Lower leg skin (tissue), 4 donors: ENCODE data around the gene RASA3. TPM values are rescaled to one million over a fixed set of nuclear protein-coding genes. Genes with fewer than 3 reads are reported as not detected.

Experiments used
- DNase-seq, 2 donors: peaks; one replicate each; pipeline ENCODE4 v3.0.0-alpha.2; 2019; ENCODE audit warnings: low spot score in 2 of 2
- H3K4me3 ChIP-seq: fragments of 200-600 bp; sonication (generic); 2 replicates; pipeline ENCODE4 v1.5.1; 2017; ENCODE audit warnings: mild to moderate bottlenecking, low read depth; ENCODE audit not compliant: poor library complexity, severe bottlenecking
- POLR2A ChIP-seq, 2 donors: fragments of 450-650 bp; IDR thresholded peaks; one replicate each; pipeline ENCODE4 v1.6.1; 2016 to 2017; ENCODE audit warnings: antibody characterized with exemption in 2 of 2, mild to moderate bottlenecking in 1 of 2, moderate library complexity in 1 of 2
- WGBS, 2 donors: methylation state at CpG; one replicate each; pipeline ENCODE4 v1.1.5; 2018; 5-methylcytosine and 5-hydroxymethylcytosine counted together
- intact Hi-C: fragments of 100-400 bp; cut with DNase I; formaldehyde crosslinking; loops from one replicate; pipeline ENCODE4 v1.15.0; 2023; ENCODE audit warnings: low total_unique reads
- total RNA-seq, 4 donors: library from RNA; depleted of rRNA; stranded (reverse); fragments of >200 nt; gene quantifications; one replicate each; pipeline ENCODE4 v1.1.0, GENCODE V29; 2016
- TF ChIP-seq, protein P1 (sequence below), 3 donors: fragments of 450-650 bp; IDR thresholded peaks; one replicate each; pipeline ENCODE4 v1.5.1; 2016; ENCODE audit warnings: antibody characterized with exemption in 3 of 3, mild to moderate bottlenecking in 3 of 3, moderate library complexity in 2 of 3

Gene RASA3
- total RNA-seq, 4 donors from 2014 or later: 12.9 to 30.5 (median 24.2) TPM

DNA sequence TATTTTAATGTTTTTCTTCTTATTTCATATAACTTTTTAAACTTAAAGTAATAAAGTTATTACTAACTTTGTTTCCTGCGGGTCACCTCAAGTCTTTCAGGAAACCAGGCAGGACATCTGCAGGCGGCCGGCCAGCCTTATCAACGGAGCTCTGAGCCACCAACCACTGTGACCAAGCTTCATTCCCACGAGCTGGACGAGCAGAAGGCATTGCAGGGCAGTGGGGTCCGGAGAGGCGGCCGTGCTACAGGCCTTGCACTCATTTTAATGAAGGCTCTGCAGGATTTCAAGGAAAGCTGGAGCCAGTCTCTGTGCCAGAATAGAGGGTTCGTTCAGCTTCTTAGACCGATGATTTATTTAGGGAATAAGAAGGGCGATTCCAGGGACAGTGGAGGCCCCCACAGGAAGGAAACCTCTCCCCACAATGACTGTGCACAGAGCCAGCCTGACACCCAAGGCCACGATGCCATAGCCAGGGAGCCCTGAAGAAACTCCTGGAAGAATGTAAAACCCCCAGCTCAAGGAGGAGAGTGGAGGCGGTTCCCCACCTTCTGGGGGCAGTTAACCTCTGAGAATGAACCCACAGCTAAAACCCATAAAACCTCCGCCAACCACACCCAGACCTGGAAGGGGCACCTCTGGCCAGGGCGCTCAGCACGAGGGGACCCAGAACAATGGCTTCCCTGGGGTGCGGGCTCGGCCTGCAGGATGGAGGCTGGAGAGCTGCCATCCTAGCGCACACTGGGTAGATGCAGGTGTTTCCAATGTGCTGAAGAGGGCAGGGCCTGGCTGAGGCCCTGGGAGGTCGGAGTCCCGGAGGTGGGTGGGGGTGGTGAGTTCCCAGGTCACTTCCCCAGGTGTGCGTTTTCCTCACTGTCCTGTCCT lies 75.0 kb downstream of the RASA3 start:
- intact Hi-C loops: no loop called here
- H3K4me3 ChIP-seq: no peak overlapping the region
- WGBS, 2 donors: 66 to 68% methylated on average over 23 of the region's 23 CpGs
- TF ChIP-seq POLR2A (IDR thresholded peaks at IDR 0.05): no peak
- TF ChIP-seq, protein P1, sequence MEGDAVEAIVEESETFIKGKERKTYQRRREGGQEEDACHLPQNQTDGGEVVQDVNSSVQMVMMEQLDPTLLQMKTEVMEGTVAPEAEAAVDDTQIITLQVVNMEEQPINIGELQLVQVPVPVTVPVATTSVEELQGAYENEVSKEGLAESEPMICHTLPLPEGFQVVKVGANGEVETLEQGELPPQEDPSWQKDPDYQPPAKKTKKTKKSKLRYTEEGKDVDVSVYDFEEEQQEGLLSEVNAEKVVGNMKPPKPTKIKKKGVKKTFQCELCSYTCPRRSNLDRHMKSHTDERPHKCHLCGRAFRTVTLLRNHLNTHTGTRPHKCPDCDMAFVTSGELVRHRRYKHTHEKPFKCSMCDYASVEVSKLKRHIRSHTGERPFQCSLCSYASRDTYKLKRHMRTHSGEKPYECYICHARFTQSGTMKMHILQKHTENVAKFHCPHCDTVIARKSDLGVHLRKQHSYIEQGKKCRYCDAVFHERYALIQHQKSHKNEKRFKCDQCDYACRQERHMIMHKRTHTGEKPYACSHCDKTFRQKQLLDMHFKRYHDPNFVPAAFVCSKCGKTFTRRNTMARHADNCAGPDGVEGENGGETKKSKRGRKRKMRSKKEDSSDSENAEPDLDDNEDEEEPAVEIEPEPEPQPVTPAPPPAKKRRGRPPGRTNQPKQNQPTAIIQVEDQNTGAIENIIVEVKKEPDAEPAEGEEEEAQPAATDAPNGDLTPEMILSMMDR (IDR thresholded peaks at IDR 0.05): no peak
- DNase-seq: no peak

DNA sequence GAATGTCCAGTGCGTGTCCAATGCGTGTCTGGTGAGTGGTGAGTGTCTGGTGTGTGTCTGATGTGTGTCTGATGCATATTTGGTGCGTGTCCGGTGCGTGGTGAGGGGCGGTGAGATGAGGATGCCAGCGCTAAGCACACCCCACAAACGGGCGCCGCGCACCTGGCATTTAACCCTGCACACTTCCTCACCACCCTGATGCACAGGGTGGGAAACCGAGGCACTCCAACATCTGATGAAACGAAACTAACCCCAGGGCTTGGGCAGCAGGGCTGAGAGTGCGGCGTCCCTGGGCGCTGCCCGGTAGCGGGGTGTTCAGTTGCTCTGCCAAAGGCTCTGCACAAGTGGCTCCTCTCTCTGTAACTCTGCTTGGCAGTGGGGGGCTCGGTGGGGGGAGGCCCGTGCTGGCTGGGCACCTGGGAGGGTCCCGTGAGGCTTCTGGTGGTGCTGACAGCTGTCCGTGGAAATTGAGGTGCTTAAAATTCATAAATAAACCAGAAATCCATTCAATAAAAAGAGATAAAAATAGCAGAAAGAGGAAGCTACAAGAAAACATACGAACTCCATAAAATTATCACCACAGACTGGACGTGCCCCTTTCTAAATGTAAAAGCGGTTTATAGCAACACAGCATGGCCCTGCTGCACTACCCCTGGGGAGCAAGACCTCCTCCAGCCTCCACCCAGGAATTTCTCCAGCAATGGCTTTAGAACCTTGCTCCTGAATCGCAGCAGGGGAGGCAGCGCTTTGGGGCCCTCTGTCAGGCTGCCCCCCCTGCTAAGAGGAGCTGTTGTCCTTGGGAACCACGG lies 76.0 kb downstream of the RASA3 start:
- H3K4me3 ChIP-seq: no peak overlapping the region
- no peak for TF ChIP-seq POLR2A (IDR thresholded peaks at IDR 0.05)
- TF ChIP-seq, protein P1 (IDR thresholded peaks at IDR 0.05): no peak
- intact Hi-C loops: no loop called here
- DNase-seq: no peak
- WGBS, 2 donors: 82 to 86% methylated on average over 28 of the region's 28 CpGs

DNA sequence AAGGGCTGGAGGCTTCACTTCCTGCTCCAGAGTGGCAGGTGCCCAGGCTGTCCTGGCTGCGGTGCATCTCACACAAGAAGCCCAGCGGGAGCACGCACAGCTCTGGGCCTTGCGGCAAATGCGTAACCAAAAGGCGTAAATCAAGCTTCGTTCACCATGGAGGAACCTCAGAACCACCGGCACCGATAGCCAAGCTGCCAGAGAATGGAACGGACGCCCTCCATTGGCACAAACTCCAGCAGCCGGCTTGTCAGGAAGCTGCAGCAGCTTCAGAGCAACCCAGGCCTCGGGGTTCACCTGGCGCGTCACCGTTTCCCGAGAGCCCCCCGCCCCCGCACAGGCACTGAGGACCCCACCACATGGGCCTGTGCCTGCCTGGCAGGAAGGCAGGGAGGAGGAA lies 76.7 kb downstream of the RASA3 start:
- no peak overlapping the region for H3K4me3 ChIP-seq
- no peak for DNase-seq
- 93 to 97% methylated on average over 19 of the region's 19 CpGs for WGBS, 2 donors
- no peak for TF ChIP-seq POLR2A (IDR thresholded peaks at IDR 0.05)
- intact Hi-C loops: no loop called here

- intact Hi-C loops: no loop called here
- no peak for DNase-seq
- no peak overlapping the region for H3K4me3 ChIP-seq
- 87 to 93% methylated on average over 20 to 24 of the region's 24 CpGs for WGBS, 2 donors
- no peak for TF ChIP-seq POLR2A (IDR thresholded peaks at IDR 0.05)
- TF ChIP-seq, protein P1 (IDR thresholded peaks at IDR 0.05): no peak
Measured at GRCh38 chr13:114054830-114055439, 77.5 kb downstream of the RASA3 start.

DNA sequence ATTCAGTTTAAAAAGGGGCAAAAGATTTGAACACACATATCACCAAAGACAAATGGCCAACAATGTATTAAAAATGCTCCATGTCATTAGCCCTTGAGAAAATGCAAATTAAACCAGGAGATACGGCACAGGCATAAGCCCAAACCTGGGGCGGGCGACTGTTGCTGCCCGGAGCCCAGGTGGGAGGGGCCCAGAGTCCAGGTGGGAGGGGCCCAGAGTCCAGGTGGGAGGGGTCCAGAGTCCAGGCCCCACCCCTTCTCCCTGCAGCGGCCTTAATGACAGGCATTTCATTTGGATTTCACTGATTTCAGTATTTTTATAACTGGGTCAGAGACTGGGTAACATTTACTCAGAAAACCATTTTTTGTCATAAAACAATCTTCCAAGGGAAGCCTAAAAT lies 78.2 kb downstream of the RASA3 start:
- no peak for DNase-seq
- TF ChIP-seq, protein P1 (IDR thresholded peaks at IDR 0.05): no peak
- TF ChIP-seq POLR2A (IDR thresholded peaks at IDR 0.05): no peak
- intact Hi-C loops: no loop called here
- H3K4me3 ChIP-seq: no peak overlapping the region
- 78 to 88% methylated on average over 4 to 5 of the region's 5 CpGs for WGBS, 2 donors

GRCh38 chr13:114053026-114053425 lies 79.4 kb downstream of the RASA3 start:
- no peak for TF ChIP-seq POLR2A (IDR thresholded peaks at IDR 0.05)
- TF ChIP-seq, protein P1 (IDR thresholded peaks at IDR 0.05): no peak
- intact Hi-C loops: no loop called here
- DNase-seq: no peak
- WGBS, 2 donors: 82 to 86% methylated on average over 10 to 14 of the region's 14 CpGs
- no peak overlapping the region for H3K4me3 ChIP-seq
